Type B pancreatic cell (in vitro differentiated cells): ENCODE measurements around the gene CEBPA. TPM values are rescaled to one million over a fixed set of nuclear protein-coding genes. Genes with fewer than 3 reads are reported as not detected.

Experiments
- DNase-seq: peaks from one replicate; pipeline ENCODE4 v3.0.0; 2021; ENCODE audit warnings: mixed read lengths; ENCODE audit not compliant: unreplicated experiment; ENCODE audit errors: extremely low spot score
- H3K27ac Mint-ChIP-seq: 2 replicates; pipeline ENCODE4 v1.8.0; 2021; ENCODE audit warnings: mild to moderate bottlenecking, mixed read lengths
- H3K27me3 Mint-ChIP-seq: 2 replicates; pipeline ENCODE4 v1.8.0; 2021; ENCODE audit warnings: mixed read lengths
- H3K36me3 Mint-ChIP-seq: 2 replicates; pipeline ENCODE4 v1.8.0; 2021; ENCODE audit warnings: mixed read lengths
- H3K4me1 Mint-ChIP-seq: one replicate; pipeline ENCODE4 v1.8.0; 2021; ENCODE audit warnings: mixed read lengths; ENCODE audit not compliant: unreplicated experiment
- H3K4me3 Mint-ChIP-seq: 2 replicates; pipeline ENCODE4 v1.8.0; 2021; ENCODE audit warnings: mild to moderate bottlenecking, mixed read lengths
- H3K9me3 Mint-ChIP-seq: 2 replicates; pipeline ENCODE4 v1.8.0; 2021; ENCODE audit warnings: mixed read lengths
- total RNA-seq: library from RNA; stranded (reverse); gene quantifications from 2 replicates; pipeline ENCODE4 v1.2.1, GENCODE V29; 2021; ENCODE audit warnings: low replicate concordance
- TF ChIP-seq, protein P1 (sequence below): fragments of 200-600 bp; sonication (generic); conservative IDR thresholded peaks from 2 replicates; pipeline ENCODE4 v1.5.0; 2021; ENCODE audit warnings: antibody characterized with exemption, mild to moderate bottlenecking

The CEBPA gene
- total RNA-seq, 1 donor from 2014 or later: 24.4 TPM

DNA sequence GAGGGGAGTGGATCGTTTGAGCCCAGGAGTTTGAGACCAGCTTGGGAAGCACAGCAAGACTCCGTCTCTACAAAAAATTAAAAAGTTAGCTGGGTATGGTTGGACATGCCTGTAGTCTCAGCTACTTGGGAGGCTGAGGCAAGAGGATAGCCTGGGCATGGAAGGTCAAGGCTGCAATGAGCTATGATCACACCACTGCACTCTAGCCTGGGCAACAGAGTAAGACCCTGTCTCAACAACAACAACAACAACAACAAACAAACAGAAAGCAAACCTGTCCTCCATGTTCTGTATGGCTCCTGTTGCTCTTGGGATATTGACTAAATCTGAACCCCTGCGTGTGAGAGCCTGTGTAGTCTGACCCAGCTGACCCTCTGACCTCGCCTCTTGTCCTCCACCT is 14.9 kb downstream of the CEBPA start:
- Mint-ChIP-seq H3K4me3 (no peak overlapping the region), H3K4me1 (peaks cover 18% of the 10 kb centered on the region)
- TF ChIP-seq, protein P1, sequence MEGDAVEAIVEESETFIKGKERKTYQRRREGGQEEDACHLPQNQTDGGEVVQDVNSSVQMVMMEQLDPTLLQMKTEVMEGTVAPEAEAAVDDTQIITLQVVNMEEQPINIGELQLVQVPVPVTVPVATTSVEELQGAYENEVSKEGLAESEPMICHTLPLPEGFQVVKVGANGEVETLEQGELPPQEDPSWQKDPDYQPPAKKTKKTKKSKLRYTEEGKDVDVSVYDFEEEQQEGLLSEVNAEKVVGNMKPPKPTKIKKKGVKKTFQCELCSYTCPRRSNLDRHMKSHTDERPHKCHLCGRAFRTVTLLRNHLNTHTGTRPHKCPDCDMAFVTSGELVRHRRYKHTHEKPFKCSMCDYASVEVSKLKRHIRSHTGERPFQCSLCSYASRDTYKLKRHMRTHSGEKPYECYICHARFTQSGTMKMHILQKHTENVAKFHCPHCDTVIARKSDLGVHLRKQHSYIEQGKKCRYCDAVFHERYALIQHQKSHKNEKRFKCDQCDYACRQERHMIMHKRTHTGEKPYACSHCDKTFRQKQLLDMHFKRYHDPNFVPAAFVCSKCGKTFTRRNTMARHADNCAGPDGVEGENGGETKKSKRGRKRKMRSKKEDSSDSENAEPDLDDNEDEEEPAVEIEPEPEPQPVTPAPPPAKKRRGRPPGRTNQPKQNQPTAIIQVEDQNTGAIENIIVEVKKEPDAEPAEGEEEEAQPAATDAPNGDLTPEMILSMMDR: no peak

DNA sequence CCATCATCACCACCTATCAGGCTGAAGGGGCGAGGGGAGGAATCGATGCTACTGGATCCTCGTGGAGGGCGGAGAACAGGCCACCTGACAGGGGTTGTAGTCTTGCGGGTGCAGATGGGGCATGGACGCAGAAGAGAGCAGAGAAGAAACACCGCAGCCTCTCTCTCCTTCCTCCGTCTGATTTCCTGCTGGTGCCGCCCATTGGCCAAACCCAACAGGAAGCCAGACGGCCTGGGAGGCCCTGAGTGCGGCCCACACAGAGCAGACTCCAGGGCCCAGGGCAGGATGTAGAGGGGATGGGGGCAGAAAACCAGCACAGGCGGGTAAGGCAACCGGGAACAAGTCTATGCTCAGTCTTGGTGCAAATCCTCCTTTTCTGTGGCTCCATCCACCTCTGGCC is 15.4 kb downstream of the CEBPA start:
- Mint-ChIP-seq H3K36me3 (peaks cover 3% of the 10 kb centered on the region), H3K27ac (no peak overlapping the region), H3K27me3 (peaks cover 13% of the 10 kb centered on the region), H3K9me3 (peaks cover 12% of the 10 kb centered on the region), H3K4me3 (no peak overlapping the region), H3K4me1 (peaks cover 18% of the 10 kb centered on the region)
- TF ChIP-seq, protein P1: no peak
- no peak for DNase-seq

More for the DNA sequence above, 14.9 kb downstream of the CEBPA start:
- H3K36me3 Mint-ChIP-seq: peaks cover 3% of the 10 kb centered on the region
- no peak for DNase-seq
- H3K27me3 Mint-ChIP-seq: peaks cover 13% of the 10 kb centered on the region
- peaks cover 12% of the 10 kb centered on the region for H3K9me3 Mint-ChIP-seq
- no peak overlapping the region for H3K27ac Mint-ChIP-seq

DNA sequence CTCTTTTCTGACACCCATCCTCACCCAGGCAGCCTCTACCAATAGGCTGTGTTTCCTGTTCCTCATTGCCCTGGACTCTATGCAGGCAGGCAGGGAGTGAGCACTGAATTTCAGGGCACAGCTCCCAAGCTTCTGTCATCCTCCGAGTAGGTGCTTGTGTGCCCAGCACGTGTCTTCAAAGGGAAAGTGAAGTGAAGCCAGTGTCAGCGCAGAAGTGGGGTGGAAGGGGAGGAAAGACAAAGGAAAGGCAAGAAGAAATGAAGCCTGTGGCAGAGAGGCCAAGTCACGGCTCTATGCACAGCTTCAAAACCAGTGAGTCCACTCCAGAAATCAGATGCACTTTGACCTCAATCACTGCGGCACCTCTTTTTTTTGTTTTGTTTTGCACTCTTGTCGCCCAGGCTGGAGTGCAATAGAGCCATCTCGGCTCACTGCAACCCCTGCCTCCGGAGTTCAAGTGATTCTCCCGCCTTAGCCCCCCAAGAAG is 16.9 kb downstream of the CEBPA start:
- Mint-ChIP-seq H3K27ac (no peak overlapping the region), H3K9me3 (peaks cover 12% of the 10 kb centered on the region), H3K36me3 (peaks cover 3% of the 10 kb centered on the region), H3K27me3 (peaks cover 13% of the 10 kb centered on the region), H3K4me3 (no peak overlapping the region), H3K4me1 (peaks cover 9% of the 10 kb centered on the region)
- TF ChIP-seq, protein P1: no peak
- no peak for DNase-seq

DNA sequence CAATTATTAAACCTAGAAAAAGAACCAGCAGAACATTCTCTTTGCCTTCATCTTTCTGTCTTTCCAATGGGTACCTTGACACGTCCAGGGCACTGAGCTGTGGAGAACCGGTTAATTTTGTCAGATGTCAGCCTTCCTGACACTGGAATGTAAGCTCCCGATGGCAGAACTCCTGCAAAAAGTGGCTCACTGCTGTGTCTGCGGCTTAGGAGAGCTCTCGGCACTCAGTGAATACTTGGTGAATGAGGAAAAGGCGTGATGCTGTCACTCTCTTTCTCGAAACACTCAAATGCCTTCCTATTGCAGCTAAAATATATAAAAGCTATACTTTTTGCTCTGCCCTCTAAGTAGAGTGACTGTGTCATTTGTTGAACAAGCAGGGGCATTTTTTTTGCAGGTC is 17.6 kb downstream of the CEBPA start:
- no peak for DNase-seq
- peaks cover 12% of the 10 kb centered on the region for H3K9me3 Mint-ChIP-seq

DNA sequence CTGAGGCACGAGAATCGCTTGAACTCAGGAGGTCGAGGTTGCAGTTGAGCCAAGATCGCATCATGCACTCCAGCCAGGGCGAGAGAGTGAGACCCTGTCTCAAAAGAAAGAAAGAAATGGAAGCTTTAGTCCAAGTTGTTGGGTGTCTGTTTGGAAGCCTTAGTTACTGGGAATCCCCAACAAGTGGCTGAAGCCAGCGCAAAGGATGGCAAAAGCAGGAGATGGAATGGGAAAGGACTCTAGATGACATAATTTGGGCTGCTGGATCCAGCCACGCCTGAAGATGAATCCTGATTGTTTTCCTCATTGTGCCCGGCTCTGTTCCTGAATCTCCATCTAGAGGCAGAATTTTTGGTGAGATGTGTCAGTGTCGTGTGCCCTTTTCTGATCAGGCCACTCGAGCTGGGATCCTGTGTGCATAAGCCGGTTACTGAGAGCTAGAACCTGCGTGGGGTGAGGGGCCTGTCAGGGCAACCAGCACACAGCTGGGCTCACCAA is 18.1 kb downstream of the CEBPA start:
- H3K27ac Mint-ChIP-seq: no peak overlapping the region
- peaks cover 11% of the 10 kb centered on the region for H3K9me3 Mint-ChIP-seq
- peaks cover 3% of the 10 kb centered on the region for H3K36me3 Mint-ChIP-seq
- H3K27me3 Mint-ChIP-seq: peaks cover 13% of the 10 kb centered on the region
- no peak overlapping the region for H3K4me3 Mint-ChIP-seq
- TF ChIP-seq, protein P1: no peak
- no peak for DNase-seq
- H3K4me1 Mint-ChIP-seq: peaks cover 11% of the 10 kb centered on the region

More for the DNA sequence above, 17.6 kb downstream of the CEBPA start:
- no peak overlapping the region for H3K4me3 Mint-ChIP-seq
- TF ChIP-seq, protein P1: no peak
- H3K4me1 Mint-ChIP-seq: peaks cover 11% of the 10 kb centered on the region
- H3K27ac Mint-ChIP-seq: no peak overlapping the region
- peaks cover 3% of the 10 kb centered on the region for H3K36me3 Mint-ChIP-seq
- H3K27me3 Mint-ChIP-seq: peaks cover 13% of the 10 kb centered on the region

DNA sequence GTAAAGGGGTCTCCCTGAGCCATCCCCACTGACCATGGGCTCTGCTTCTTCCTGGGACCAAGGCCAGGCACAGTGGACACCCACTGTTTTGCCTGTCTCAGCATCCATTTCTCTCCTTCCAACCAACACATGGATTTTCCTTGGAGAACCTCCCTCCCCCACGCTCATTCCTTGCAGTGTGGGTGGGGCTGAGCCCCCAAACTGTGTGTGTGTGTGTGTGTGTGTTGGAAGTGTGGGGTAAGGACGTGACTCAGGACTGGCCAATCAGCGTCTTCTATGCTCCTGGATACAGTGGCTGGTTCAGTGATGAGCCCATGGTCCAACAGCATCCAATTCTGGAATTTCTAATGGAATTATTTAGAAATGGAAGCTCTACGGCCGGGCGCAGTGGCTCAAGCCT is 18.7 kb downstream of the CEBPA start:
- Mint-ChIP-seq H3K36me3 (no peaks in the 10 kb centered on the region), H3K9me3 (peaks cover 5% of the 10 kb centered on the region), H3K4me1 (peaks cover 11% of the 10 kb centered on the region), H3K27ac (no peak overlapping the region), H3K27me3 (peaks cover 7% of the 10 kb centered on the region), H3K4me3 (no peak overlapping the region)
- DNase-seq: no peak
- TF ChIP-seq, protein P1: no peak
